HG03354 (cell line): ENCODE results near the gene EMC8.
"Not testable (repeated sequence)": the region's sequence is repeated elsewhere in the genome, so short reads cannot be mapped to it uniquely, and the experiment has no call there.

Source experiments
- ATAC-seq: cut with Tn5 transposase; IDR thresholded peaks from one replicate; pipeline ENCODE4 v1.9.1; 2021; ENCODE audit warnings: mild to moderate bottlenecking; ENCODE audit not compliant: unreplicated experiment, poor library complexity, severe bottlenecking

EMC8 gene

GRCh38 chr16:85799497-85800320, at the start of gene EMC8, which contains the start of gene COX4I1:
Gene EMC8 (minus strand): TSS chr16:85799544. CDS start chr16:85799295, 249 bp downstream.
Gene COX4I1 (plus strand): TSS chr16:85799695. CDS start chr16:85801206, 1,511 bp downstream.
- peak; percentile 83 for ATAC-seq

GRCh38 chr16:85848986-85849385, 49.6 kb upstream of the EMC8 start:
- ATAC-seq, result no peak

- no peak for ATAC-seq
These were observed 48.6 kb upstream of the EMC8 start for GRCh38 chr16:85847681-85848601.

GRCh38 chr16:85847036-85847435, 47.7 kb upstream of the EMC8 start:
- ATAC-seq, result no peak

- no peak for ATAC-seq
These were observed 47.1 kb upstream of the EMC8 start for GRCh38 chr16:85846461-85846860.

- no peak for ATAC-seq
These were observed 45.9 kb upstream of the EMC8 start for GRCh38 chr16:85845266-85845665.

- ATAC-seq, result no peak
These were observed 45.4 kb upstream of the EMC8 start for GRCh38 chr16:85844786-85845185.

- no peak for ATAC-seq
These were observed 44.8 kb upstream of the EMC8 start for GRCh38 chr16:85844169-85844481.

GRCh38 chr16:85843471-85844168, 44.3 kb upstream of the EMC8 start:
- ATAC-seq, result no peak

- ATAC-seq, result no peak
These were observed 43.5 kb upstream of the EMC8 start for GRCh38 chr16:85842848-85843247.

- no peak for ATAC-seq
These were observed 43.1 kb upstream of the EMC8 start for GRCh38 chr16:85842435-85842834.

- ATAC-seq, result no peak
These were observed 41.5 kb upstream of the EMC8 start for GRCh38 chr16:85840801-85841200.

GRCh38 chr16:85840395-85840794, 41.1 kb upstream of the EMC8 start:
- no peak for ATAC-seq

- no peak for ATAC-seq
These were observed 40.4 kb upstream of the EMC8 start for GRCh38 chr16:85839681-85840240.

- no peak for ATAC-seq
These were observed 39.7 kb upstream of the EMC8 start for GRCh38 chr16:85838876-85839585.

- ATAC-seq, result no peak
These were observed 39.0 kb upstream of the EMC8 start for GRCh38 chr16:85838381-85838780.

GRCh38 chr16:85837654-85838053, 38.3 kb upstream of the EMC8 start:
- ATAC-seq, result not testable (repeated sequence)

GRCh38 chr16:85836706-85837582, 37.6 kb upstream of the EMC8 start:
- no peak for ATAC-seq
